Mononuclear cell (primary cell): ENCODE data around the gene C22orf15. TPM values are rescaled to one million over a fixed set of nuclear protein-coding genes. Genes with fewer than 3 reads are reported as not detected.

Source experiments
- H3K27me3 ChIP-seq: 2 replicates; pipeline ENCODE4 v1.6.0; 2011; ENCODE audit warnings: low read length, control low read depth; ENCODE audit not compliant: insufficient read depth
- H3K4me1 ChIP-seq: 2 replicates; pipeline ENCODE4 v1.5.1; 2011; ENCODE audit warnings: mild to moderate bottlenecking, low read length, control low read depth; ENCODE audit not compliant: insufficient read depth
- H3K4me3 ChIP-seq: 2 replicates; pipeline ENCODE4 v1.5.1; 2011; ENCODE audit warnings: mild to moderate bottlenecking, low read length, moderate library complexity
- H3K9me3 ChIP-seq: 2 replicates; pipeline ENCODE4 v1.5.1; 2011; ENCODE audit warnings: low read depth, mild to moderate bottlenecking, control low read depth, low read length
- total RNA-seq: library from RNA; depleted of rRNA; stranded (reverse); fragments of >200 nt; gene quantifications from one replicate; pipeline ENCODE4 v1.2.3, GENCODE V29; 2012

C22orf15 gene
- total RNA-seq, 1 donor, result 0.31 TPM

GRCh38 chr22:23774922-23775436, 12.2 kb downstream of the C22orf15 start:
- H3K27me3 ChIP-seq, result no peaks in the 10 kb centered on the region
- H3K9me3 ChIP-seq, result no peaks in the 10 kb centered on the region
- peaks cover 21% of the 10 kb centered on the region for H3K4me1 ChIP-seq
- H3K4me3 ChIP-seq, result no peak overlapping the region

DNA sequence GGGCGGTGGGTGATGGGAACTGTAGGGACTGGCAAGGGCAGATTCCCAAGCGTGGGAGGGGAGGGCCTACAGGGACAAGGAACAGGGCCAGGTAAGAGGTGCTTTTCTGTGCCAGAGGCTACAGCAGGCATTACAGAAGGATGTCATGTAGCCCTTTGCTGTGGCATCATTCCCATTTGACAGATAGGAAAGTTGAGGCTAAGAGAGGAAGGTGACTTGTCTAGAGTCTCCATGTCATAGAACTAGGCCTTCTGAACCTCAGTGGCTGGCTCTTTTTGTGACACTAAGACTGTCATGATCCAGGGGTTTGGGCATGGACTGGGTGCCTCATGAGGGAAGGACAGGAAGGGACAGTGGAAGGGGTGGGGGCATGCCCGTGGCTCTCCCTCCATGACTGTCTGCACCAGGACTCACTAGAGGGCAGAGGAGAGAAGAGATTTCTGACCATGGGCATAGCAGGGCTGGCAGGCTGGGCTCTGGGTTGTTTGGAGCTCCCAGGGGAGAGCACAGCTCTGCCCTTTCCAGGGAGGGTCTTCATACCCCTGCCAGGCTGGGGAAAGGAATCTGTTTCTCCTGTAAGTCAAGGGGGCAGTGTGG, 13.1 kb downstream of the C22orf15 start:
- peaks cover 16% of the 10 kb centered on the region for H3K4me1 ChIP-seq
- H3K4me3 ChIP-seq, result no peak overlapping the region
- no peaks in the 10 kb centered on the region for H3K27me3 ChIP-seq
- H3K9me3 ChIP-seq, result no peaks in the 10 kb centered on the region

- H3K27me3 ChIP-seq, result no peaks in the 10 kb centered on the region
- H3K4me3 ChIP-seq, result no peak overlapping the region
- H3K4me1 ChIP-seq, result no peaks in the 10 kb centered on the region
- no peaks in the 10 kb centered on the region for H3K9me3 ChIP-seq
These were observed 15.2 kb downstream of the C22orf15 start for GRCh38 chr22:23777776-23778576.

DNA sequence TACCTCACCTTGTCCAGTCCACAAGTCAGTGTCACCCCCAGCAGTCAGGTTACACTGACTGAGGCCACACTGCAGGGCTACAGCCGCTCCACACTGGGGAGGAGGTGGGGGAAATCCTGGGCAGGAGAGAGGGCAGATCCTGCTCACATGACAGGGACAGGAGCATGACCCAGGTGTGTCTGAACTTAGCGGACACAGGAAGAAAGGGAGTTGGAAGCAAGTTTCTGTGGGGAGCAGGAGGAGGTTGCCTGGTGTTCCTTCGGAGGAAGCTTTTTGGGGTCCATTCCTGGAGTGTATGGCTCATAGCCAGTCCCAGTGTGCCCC, 15.7 kb downstream of the C22orf15 start:
- no peaks in the 10 kb centered on the region for H3K27me3 ChIP-seq
- H3K4me1 ChIP-seq, result no peaks in the 10 kb centered on the region
- no peaks in the 10 kb centered on the region for H3K9me3 ChIP-seq
- no peak overlapping the region for H3K4me3 ChIP-seq

- Histone ChIP-seq H3K4me1 (no peaks in the 10 kb centered on the region), H3K9me3 (no peaks in the 10 kb centered on the region), H3K27me3 (no peaks in the 10 kb centered on the region), H3K4me3 (no peak overlapping the region)
These were observed 16.3 kb downstream of the C22orf15 start for GRCh38 chr22:23779083-23779482.

- no peaks in the 10 kb centered on the region for H3K27me3 ChIP-seq
- no peaks in the 10 kb centered on the region for H3K9me3 ChIP-seq
- H3K4me1 ChIP-seq, result no peaks in the 10 kb centered on the region
- H3K4me3 ChIP-seq, result no peak overlapping the region
These were observed 16.9 kb downstream of the C22orf15 start for GRCh38 chr22:23779731-23780130.

- no peaks in the 10 kb centered on the region for H3K9me3 ChIP-seq
- H3K4me1 ChIP-seq, result no peaks in the 10 kb centered on the region
- no peaks in the 10 kb centered on the region for H3K27me3 ChIP-seq
- no peak overlapping the region for H3K4me3 ChIP-seq
These were observed 17.5 kb downstream of the C22orf15 start for GRCh38 chr22:23780146-23780748.

DNA sequence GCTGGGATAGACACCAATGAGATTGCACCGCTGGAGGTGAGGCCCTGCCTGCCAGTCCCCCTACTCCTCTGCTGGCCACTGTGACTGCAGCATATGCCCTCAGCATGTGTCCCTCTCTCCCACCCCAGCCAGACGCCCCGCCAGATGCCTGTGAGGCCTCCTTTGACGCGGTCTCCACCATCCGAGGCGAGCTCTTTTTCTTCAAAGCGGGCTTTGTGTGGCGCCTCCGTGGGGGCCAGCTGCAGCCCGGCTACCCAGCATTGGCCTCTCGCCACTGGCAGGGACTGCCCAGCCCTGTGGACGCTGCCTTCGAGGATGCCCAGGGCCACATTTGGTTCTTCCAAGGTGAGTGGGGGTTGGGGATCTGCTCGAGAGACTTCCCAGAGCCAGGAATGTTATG, 18.3 kb downstream of the C22orf15 start:
- no peaks in the 10 kb centered on the region for H3K9me3 ChIP-seq
- H3K4me3 ChIP-seq, result no peak overlapping the region
- no peaks in the 10 kb centered on the region for H3K4me1 ChIP-seq
- H3K27me3 ChIP-seq, result no peaks in the 10 kb centered on the region

DNA sequence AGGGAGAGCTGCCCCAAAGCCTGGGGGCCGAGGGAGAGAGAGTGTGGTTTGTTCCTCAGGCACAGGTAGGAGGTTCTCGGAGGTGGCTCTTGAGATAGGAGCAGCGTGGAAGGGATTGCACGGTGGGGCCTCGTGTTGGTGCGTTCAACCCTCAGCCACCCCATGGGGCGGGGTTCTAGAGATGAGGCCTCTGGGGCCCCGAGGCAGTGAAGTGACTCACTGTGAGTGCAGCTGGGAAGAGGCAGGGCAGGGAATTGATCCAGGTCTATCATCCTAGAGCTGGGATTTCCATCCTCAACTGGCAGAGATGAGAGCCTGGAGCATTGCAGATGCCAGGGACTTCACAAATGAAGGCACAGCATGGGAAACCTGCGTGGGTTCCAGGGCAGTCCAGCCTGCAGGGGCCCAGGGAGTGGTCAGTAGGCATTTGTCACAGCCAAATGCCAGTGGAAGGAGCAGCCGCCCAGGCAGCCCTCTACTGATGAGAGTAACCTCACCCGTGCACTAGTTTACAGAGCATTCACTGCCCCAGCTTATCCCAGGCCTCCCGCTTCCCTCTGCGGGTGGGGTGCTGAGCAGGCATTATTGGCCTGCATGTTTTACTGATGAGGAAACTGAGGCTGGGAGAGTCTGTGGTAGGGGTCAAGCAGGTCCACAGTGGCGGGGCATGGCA, 18.9 kb downstream of the C22orf15 start:
- Histone ChIP-seq H3K27me3 (no peaks in the 10 kb centered on the region), H3K4me3 (no peak overlapping the region), H3K4me1 (peaks cover 5% of the 10 kb centered on the region), H3K9me3 (no peaks in the 10 kb centered on the region)

GRCh38 chr22:23782252-23782651, 19.5 kb downstream of the C22orf15 start:
- no peak overlapping the region for H3K4me3 ChIP-seq
- peaks cover 6% of the 10 kb centered on the region for H3K4me1 ChIP-seq
- H3K9me3 ChIP-seq, result no peaks in the 10 kb centered on the region
- H3K27me3 ChIP-seq, result no peaks in the 10 kb centered on the region

DNA sequence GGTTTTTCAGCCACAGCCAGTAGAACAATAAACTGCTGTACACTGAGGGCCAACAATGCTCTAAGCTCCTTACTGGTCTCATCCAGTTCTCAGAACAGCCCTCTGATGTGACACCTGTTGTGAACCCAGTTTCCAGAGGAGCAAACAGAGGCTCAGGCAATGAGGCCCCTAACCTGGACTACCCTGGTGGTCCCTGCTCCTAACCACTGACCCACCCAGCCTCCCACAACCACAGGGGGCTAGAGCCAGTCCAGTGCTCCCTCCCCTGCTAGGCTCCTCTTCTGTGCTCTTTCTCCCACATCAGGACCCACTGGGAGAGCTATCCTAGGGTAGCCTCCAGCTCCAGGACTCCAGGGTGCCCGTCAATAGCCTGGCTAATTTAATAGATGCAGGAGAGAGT, 19.9 kb downstream of the C22orf15 start:
- Histone ChIP-seq H3K27me3 (no peaks in the 10 kb centered on the region), H3K9me3 (no peaks in the 10 kb centered on the region), H3K4me3 (no peak overlapping the region), H3K4me1 (peaks cover 9% of the 10 kb centered on the region)

GRCh38 chr22:23783265-23784150, 20.7 kb downstream of the C22orf15 start:
- H3K4me1 ChIP-seq, result peaks cover 18% of the 10 kb centered on the region
- no peak overlapping the region for H3K4me3 ChIP-seq
- no peaks in the 10 kb centered on the region for H3K27me3 ChIP-seq
- no peaks in the 10 kb centered on the region for H3K9me3 ChIP-seq

GRCh38 chr22:23784215-23784732, 21.5 kb downstream of the C22orf15 start:
- Histone ChIP-seq H3K4me1 (peaks cover 25% of the 10 kb centered on the region), H3K27me3 (no peaks in the 10 kb centered on the region)

DNA sequence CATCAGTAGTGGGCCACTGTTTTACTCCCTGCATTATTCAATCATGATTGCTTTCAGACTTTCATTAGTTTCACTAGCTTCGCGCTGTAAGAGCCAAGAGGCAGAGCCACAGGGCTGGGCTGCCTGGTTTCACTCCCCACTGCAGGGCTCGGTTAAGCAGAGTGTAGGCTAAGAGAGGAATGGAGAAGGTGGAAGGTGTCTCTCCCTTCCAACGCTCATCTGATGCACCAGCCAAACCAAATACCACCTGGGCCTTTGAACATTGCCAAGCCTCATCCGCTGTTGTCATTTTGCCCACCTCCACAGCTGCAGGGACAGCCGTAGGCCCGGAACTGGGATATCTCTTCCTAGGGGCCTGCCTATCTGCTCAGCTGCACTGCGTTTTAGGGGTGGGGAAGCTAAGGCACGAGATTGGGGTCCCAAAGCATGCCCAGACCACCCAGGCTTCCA, 23.5 kb downstream of the C22orf15 start:
- H3K4me3 ChIP-seq, result peak overlapping the region; percentile 80
- H3K27me3 ChIP-seq, result no peaks in the 10 kb centered on the region
- H3K4me1 ChIP-seq, result peaks cover 32% of the 10 kb centered on the region
- no peaks in the 10 kb centered on the region for H3K9me3 ChIP-seq

More at GRCh38 chr22:23784215-23784732, 21.5 kb downstream of the C22orf15 start:
- Histone ChIP-seq H3K4me3 (no peak overlapping the region), H3K9me3 (no peaks in the 10 kb centered on the region)
